Measurements from ENCODE around the gene ZNF814. TPM values are rescaled to one million over a fixed set of nuclear protein-coding genes. Genes with fewer than 3 reads are reported as not detected.

Gene ZNF814
- 8.8 and 9.4 TPM in 2 replicates for total RNA-seq

GRCh38 chr19:57888560-57889231, at the start of gene ZNF814:
Gene ZNF814, minus strand, starts transcription at chr19:57889037. Its CDS starts 235 bp downstream, at chr19:57888802.

GRCh38 chr19:57934820-57935665, 46.2 kb upstream of the ZNF814 start, which contains the start of gene ZNF418:
Gene ZNF418, minus strand, starts transcription at chr19:57935402. Its CDS starts 1,580 bp downstream, at chr19:57933822.

GRCh38 chr19:57916168-57916995, 27.5 kb upstream of the ZNF814 start, which contains the start of gene ZNF417:
Gene ZNF417, minus strand, starts transcription at chr19:57916592. Its CDS starts 181 bp downstream, at chr19:57916411.

GRCh38 chr19:57849666-57850473, 39.0 kb downstream of the ZNF814 start, which contains the start of gene ZNF587:
Gene ZNF587, plus strand, starts transcription at chr19:57849859. Its CDS starts 180 bp downstream, at chr19:57850039.

GRCh38 chr19:57830071-57830602, 58.7 kb downstream of the ZNF814 start, which contains the start of gene ZNF587B:
Gene ZNF587B, plus strand, starts transcription at chr19:57830299. Its CDS starts 230 bp downstream, at chr19:57830529.

GRCh38 chr19:57814505-57815246, 74.2 kb downstream of the ZNF814 start, which contains the start of gene ZNF552:
Gene ZNF552, minus strand, starts transcription at chr19:57814913. Its CDS starts 170 bp downstream, at chr19:57814743.

Other genes with a start within 250 kb of the ZNF814 start
- gene ZSCAN4, start 220.1 kb downstream of the ZNF814 start, total RNA-seq, result not detected in 2 replicates
- 8.0 and 9.6 TPM in 2 replicates for gene ZNF551, start 207.1 kb downstream of the ZNF814 start, total RNA-seq
- 4.2 and 6.6 TPM in 2 replicates for gene ZNF154, start 179.8 kb downstream of the ZNF814 start, total RNA-seq
- gene ZNF671, start 161.4 kb downstream of the ZNF814 start, total RNA-seq, result 6.7 and 12.5 TPM in 2 replicates
- gene ZNF776, start 142.2 kb downstream of the ZNF814 start, total RNA-seq, result 14.9 and 17.6 TPM in 2 replicates
- gene ZNF586, start 119.4 kb downstream of the ZNF814 start, total RNA-seq, result 17.6 and 18.8 TPM in 2 replicates
- 4.9 and 6.0 TPM in 2 replicates for gene ZNF552, start 74.1 kb downstream of the ZNF814 start, total RNA-seq
- gene ZNF587B, start 58.7 kb downstream of the ZNF814 start, total RNA-seq, result 23.0 and 24.4 TPM in 2 replicates
- gene ZNF587, start 39.2 kb downstream of the ZNF814 start, total RNA-seq, result 22.1 and 33.4 TPM in 2 replicates
- gene ZNF417, start 27.6 kb upstream of the ZNF814 start, total RNA-seq, result 16.7 and 22.6 TPM in 2 replicates
- 6.8 and 7.3 TPM in 2 replicates for gene ZNF418, start 46.4 kb upstream of the ZNF814 start, total RNA-seq
- gene ZNF256, start 58.7 kb upstream of the ZNF814 start, total RNA-seq, result 5.5 and 7.4 TPM in 2 replicates
- 0.65 TPM in 1 of 2 replicates, not detected in the other for gene C19orf18, start 85.5 kb upstream of the ZNF814 start, total RNA-seq
- 19.3 and 22.1 TPM in 2 replicates for gene ZNF606, start 113.8 kb upstream of the ZNF814 start, total RNA-seq
- gene ZSCAN1, start 145.0 kb upstream of the ZNF814 start, total RNA-seq, result 0.11 TPM in 1 of 2 replicates, not detected in the other
- gene ZNF135, start 170.2 kb upstream of the ZNF814 start, total RNA-seq, result 5.2 and 8.9 TPM in 2 replicates
- gene ZSCAN18, start 209.2 kb upstream of the ZNF814 start, total RNA-seq, result 34.4 and 40.2 TPM in 2 replicates